Neural progenitor cell (in vitro differentiated cells): ENCODE results near the gene PI16. TPM values are rescaled to one million over a fixed set of nuclear protein-coding genes. Genes with fewer than 3 reads are reported as not detected.

Source experiments
- DNase-seq: peaks from one replicate; pipeline ENCODE4 v3.0.0-alpha.2; 2016; ENCODE audit warnings: low spot score
- H2AFZ ChIP-seq: fragments of 200-600 bp; sonication (generic); replicated peaks from 2 replicates; pipeline ENCODE4 v1.6.1; 2016; ENCODE audit warnings: antibody characterized with exemption
- H3F3A ChIP-seq: fragments of 200-600 bp; sonication (generic); 2 replicates; pipeline ENCODE4 v1.6.1; 2016; ENCODE audit warnings: antibody characterized with exemption, low read depth
- H3K27ac ChIP-seq: fragments of 200-600 bp; sonication (generic); 2 replicates; pipeline ENCODE4 v1.5.1; 2016; ENCODE audit warnings: mild to moderate bottlenecking
- H3K27me3 ChIP-seq: fragments of 200-600 bp; sonication (generic); 2 replicates; pipeline ENCODE4 v1.6.1; 2016; ENCODE audit warnings: mild to moderate bottlenecking, moderate library complexity
- H3K36me3 ChIP-seq: fragments of 200-600 bp; sonication (generic); 2 replicates; pipeline ENCODE4 v1.5.1; 2016
- H3K4me1 ChIP-seq: fragments of 200-600 bp; sonication (generic); 2 replicates; pipeline ENCODE4 v1.6.1; 2016; ENCODE audit warnings: mixed run types
- H3K4me2 ChIP-seq: fragments of 200-600 bp; sonication (generic); 2 replicates; pipeline ENCODE4 v1.6.1; 2016
- H3K4me3 ChIP-seq: fragments of 200-600 bp; sonication (generic); 2 replicates; pipeline ENCODE4 v1.5.1; 2016
- H3K79me2 ChIP-seq: fragments of 200-600 bp; sonication (generic); 2 replicates; pipeline ENCODE4 v1.6.1; 2016; ENCODE audit warnings: low read depth
- H3K9ac ChIP-seq: fragments of 200-600 bp; sonication (generic); 2 replicates; pipeline ENCODE4 v1.6.1; 2016
- H3K9me3 ChIP-seq: fragments of 200-600 bp; sonication (generic); 2 replicates; pipeline ENCODE4 v1.5.1; 2016; ENCODE audit warnings: low read depth
- H4K20me1 ChIP-seq: fragments of 200-600 bp; sonication (generic); 2 replicates; pipeline ENCODE4 v1.6.1; 2016; ENCODE audit warnings: low read depth
- H3K27ac Mint-ChIP-seq: 3 replicates; pipeline ENCODE4 v1.8.0; 2021; ENCODE audit warnings: mixed read lengths
- H3K27me3 Mint-ChIP-seq: 2 replicates; pipeline ENCODE4 v1.8.0; 2022; ENCODE audit warnings: low read depth, mild to moderate bottlenecking, inconsistent platforms, moderate library complexity, mixed read lengths; ENCODE audit not compliant: insufficient read depth
- H3K36me3 Mint-ChIP-seq: 3 replicates; pipeline ENCODE4 v1.8.0; 2021; ENCODE audit warnings: mixed read lengths
- H3K4me1 Mint-ChIP-seq: 3 replicates; pipeline ENCODE4 v1.8.0; 2021; ENCODE audit warnings: mixed read lengths
- H3K4me3 Mint-ChIP-seq: 3 replicates; pipeline ENCODE4 v1.8.0; 2021; ENCODE audit warnings: mild to moderate bottlenecking, moderate library complexity, mixed read lengths
- H3K9me3 Mint-ChIP-seq: 3 replicates; pipeline ENCODE4 v1.8.0; 2020; ENCODE audit warnings: mixed read lengths
- CTCF ChIP-seq: fragments of 200-600 bp; sonication (generic); IDR thresholded peaks from 2 replicates; pipeline ENCODE4 v1.5.1; 2017; ENCODE audit warnings: antibody characterized with exemption, mild to moderate bottlenecking
- EZH2 ChIP-seq: fragments of 200-600 bp; sonication (generic); IDR thresholded peaks from 2 replicates; pipeline ENCODE4 v1.6.1; 2017; ENCODE audit warnings: antibody characterized with exemption, mild to moderate bottlenecking, moderate library complexity
- EZH2phosphoT487 ChIP-seq: fragments of 200-600 bp; sonication (generic); IDR thresholded peaks from 2 replicates; pipeline ENCODE4 v1.6.1; 2017; ENCODE audit warnings: antibody characterized with exemption
- total RNA-seq: library from RNA; depleted of rRNA; stranded (reverse); fragments of >200 nt; gene quantifications from 2 replicates; pipeline ENCODE4 v1.2.3, GENCODE V29; 2015; ENCODE audit warnings: low replicate concordance

PI16 gene
- total RNA-seq, 1 donor from 2014 or later, result not detected

- no peaks in the 10 kb centered on the region for H3K9me3 Mint-ChIP-seq
- Histone ChIP-seq H3K4me1 (no peaks in the 10 kb centered on the region), H4K20me1 (no peaks in the 10 kb centered on the region), H3K36me3 (no peaks in the 10 kb centered on the region), H2AFZ (no peak overlapping the region), H3K4me2 (no peak overlapping the region), H3K9ac (no peak overlapping the region), H3K79me2 (no peaks in the 10 kb centered on the region), H3K4me3 (no peak overlapping the region), H3F3A (no peaks in the 10 kb centered on the region), H3K9me3 (no peaks in the 10 kb centered on the region), H3K27me3 (no peaks in the 10 kb centered on the region), H3K27ac (no peak overlapping the region)
- TF ChIP-seq CTCF, result no peak
- TF ChIP-seq EZH2, result no peak
- TF ChIP-seq EZH2phosphoT487, result no peak
- peaks cover 7% of the 10 kb centered on the region for H3K4me1 Mint-ChIP-seq
- no peak overlapping the region for H3K4me3 Mint-ChIP-seq
- H3K27ac Mint-ChIP-seq, result no peak overlapping the region
- no peak for DNase-seq
- H3K36me3 Mint-ChIP-seq, result no peaks in the 10 kb centered on the region
- peaks cover 2% of the 10 kb centered on the region for H3K27me3 Mint-ChIP-seq
Measured at GRCh38 chr6:36933519-36933918, 21.0 kb upstream of the PI16 start.

GRCh38 chr6:36934901-36935300, 19.6 kb upstream of the PI16 start:
- H3K27ac Mint-ChIP-seq, result no peak overlapping the region
- Histone ChIP-seq H3K4me2 (no peak overlapping the region), H3F3A (no peaks in the 10 kb centered on the region), H3K79me2 (no peaks in the 10 kb centered on the region), H4K20me1 (no peaks in the 10 kb centered on the region), H3K9me3 (no peaks in the 10 kb centered on the region), H3K36me3 (no peaks in the 10 kb centered on the region), H3K4me3 (no peak overlapping the region), H2AFZ (no peak overlapping the region), H3K27me3 (no peaks in the 10 kb centered on the region), H3K9ac (no peak overlapping the region), H3K27ac (no peak overlapping the region), H3K4me1 (no peaks in the 10 kb centered on the region)
- H3K4me3 Mint-ChIP-seq, result no peak overlapping the region
- DNase-seq, result no peak
- no peaks in the 10 kb centered on the region for H3K36me3 Mint-ChIP-seq
- peaks cover 4% of the 10 kb centered on the region for H3K27me3 Mint-ChIP-seq
- H3K4me1 Mint-ChIP-seq, result no peaks in the 10 kb centered on the region
- H3K9me3 Mint-ChIP-seq, result peaks cover under 1% of the 10 kb centered on the region
- TF ChIP-seq CTCF, result no peak
- TF ChIP-seq EZH2, result no peak
- no peak for TF ChIP-seq EZH2phosphoT487

GRCh38 chr6:36936824-36937223, 17.7 kb upstream of the PI16 start:
- no peaks in the 10 kb centered on the region for H3K27me3 ChIP-seq
- no peaks in the 10 kb centered on the region for H3K79me2 ChIP-seq
- H3K9me3 ChIP-seq, result no peaks in the 10 kb centered on the region
- H3K4me1 ChIP-seq, result no peaks in the 10 kb centered on the region
- Mint-ChIP-seq H3K27me3 (peaks cover 6% of the 10 kb centered on the region), H3K4me1 (peaks cover 2% of the 10 kb centered on the region), H3K36me3 (peaks cover 2% of the 10 kb centered on the region), H3K4me3 (no peak overlapping the region), H3K27ac (no peak overlapping the region), H3K9me3 (peaks cover 10% of the 10 kb centered on the region)
- H3K27ac ChIP-seq, result no peak overlapping the region
- no peaks in the 10 kb centered on the region for H3K36me3 ChIP-seq
- no peak overlapping the region for H2AFZ ChIP-seq
- no peak overlapping the region for H3K4me3 ChIP-seq
- no peak overlapping the region for H3K9ac ChIP-seq
- TF ChIP-seq EZH2 (no peak), CTCF (no peak), EZH2phosphoT487 (no peak)
- H3K4me2 ChIP-seq, result no peak overlapping the region
- no peak for DNase-seq
- H3F3A ChIP-seq, result no peaks in the 10 kb centered on the region
- no peaks in the 10 kb centered on the region for H4K20me1 ChIP-seq

- no peaks in the 10 kb centered on the region for H4K20me1 ChIP-seq
- no peaks in the 10 kb centered on the region for H3K9me3 ChIP-seq
- Mint-ChIP-seq H3K4me1 (peaks cover 2% of the 10 kb centered on the region), H3K27ac (no peak overlapping the region), H3K27me3 (peaks cover 7% of the 10 kb centered on the region), H3K9me3 (peaks cover 13% of the 10 kb centered on the region), H3K4me3 (no peak overlapping the region), H3K36me3 (peaks cover 2% of the 10 kb centered on the region)
- H3K4me2 ChIP-seq, result no peak overlapping the region
- no peaks in the 10 kb centered on the region for H3K79me2 ChIP-seq
- no peaks in the 10 kb centered on the region for H3K36me3 ChIP-seq
- H3K4me3 ChIP-seq, result no peak overlapping the region
- no peaks in the 10 kb centered on the region for H3F3A ChIP-seq
- H3K27ac ChIP-seq, result no peak overlapping the region
- no peak overlapping the region for H2AFZ ChIP-seq
- no peaks in the 10 kb centered on the region for H3K27me3 ChIP-seq
- TF ChIP-seq EZH2, result no peak
- no peak for TF ChIP-seq EZH2phosphoT487
- TF ChIP-seq CTCF, result no peak
- H3K9ac ChIP-seq, result no peak overlapping the region
- no peak for DNase-seq
- no peaks in the 10 kb centered on the region for H3K4me1 ChIP-seq
Measured at GRCh38 chr6:36937896-36938295, 16.6 kb upstream of the PI16 start.
